HCT116 (cell line): ENCODE results near the gene SFTPA2. TPM values are rescaled to one million over a fixed set of nuclear protein-coding genes. Genes with fewer than 3 reads are reported as not detected.

Source experiments
- ATAC-seq: fragments of 200-7000 bp; cut with Tn5 transposase; 2 replicates; pipeline ENCODE4 v1.9.1; 2020; ENCODE audit warnings: mild to moderate bottlenecking, moderate library complexity
- BruUV-seq: library from RNA; stranded (reverse); fragments of 400-500 nt; replicated peaks from 2 replicates; lab custom pipeline; 2021; lab: Mats Ljungman, UMichigan
- CTCF ChIA-PET: fragments of 300-600 bp; sonication (Branson Sonifier 250); formaldehyde crosslinking; loops from one replicate; lab custom pipeline; 2021; ENCODE audit warnings: antibody characterized with exemption; lab: Charles Lee
- POLR2A ChIA-PET: fragments of 300-600, 350-600 bp; sonication (Branson Sonifier 250); formaldehyde crosslinking; loops from one replicate; lab custom pipeline; 2021; ENCODE audit warnings: antibody characterized with exemption; lab: Charles Lee
- RAD21 ChIA-PET, 2 experiments: fragments of 300-600 bp; sonication (Branson Sonifier 250); formaldehyde crosslinking; loops; one replicate each; lab custom pipeline; 2023; ENCODE audit warnings: low total read pairs in 2 of 2; ENCODE audit not compliant: uncharacterized antibody in 2 of 2, unreplicated experiment in 2 of 2, low non-redundant PET in 1 of 2; lab: Charles Lee
- DNase-seq: peaks from one replicate; pipeline ENCODE4 v3.0.0-alpha.2; 2010; ENCODE audit warnings: low read depth, low spot score
- H2AFZ ChIP-seq: fragments of 200-600 bp; shearing (Covaris generic), sonication (generic); 2 replicates; pipeline ENCODE4 v1.6.1; 2017; ENCODE audit warnings: low read depth, mixed run types, mixed read lengths, antibody characterized with exemption, low read length; ENCODE audit not compliant: poor library complexity, severe bottlenecking
- H3K27ac ChIP-seq: 2 replicates; pipeline ENCODE4 v1.5.1; 2012; ENCODE audit warnings: low read depth, low read length
- H3K27me3 ChIP-seq: fragments of 200-600 bp; sonication (generic); 2 replicates; pipeline ENCODE4 v1.6.1; 2016; ENCODE audit warnings: mixed run types, low read length, mixed read lengths; ENCODE audit not compliant: insufficient read depth
- H3K36me3 ChIP-seq, 2 experiments: fragments of 200-500 bp in 1 of 2; fragments of 200-600 bp in 1 of 2; sonication (Bioruptor generic) in 1 of 2; sonication (generic) in 1 of 2; 2 replicates each; pipeline versions ENCODE4 v1.5.1 to v1.6.1; 2014 to 2016; ENCODE audit warnings: low read length in 2 of 2, inconsistent platforms in 1 of 2, mixed read lengths in 1 of 2, mixed run types in 1 of 2; ENCODE audit not compliant: insufficient read depth in 2 of 2, control insufficient read depth in 1 of 2
- H3K4me1 ChIP-seq, 2 experiments: fragments of 200-600 bp in 1 of 2; sonication (generic) in 1 of 2; 2 replicates each; pipeline versions ENCODE4 v1.5.1 to v1.6.1; 2012 to 2017; ENCODE audit warnings: low read length in 2 of 2, inconsistent platforms in 1 of 2, mild to moderate bottlenecking in 1 of 2, mixed read lengths in 1 of 2, mixed run types in 1 of 2, moderate library complexity in 1 of 2; ENCODE audit not compliant: insufficient read depth in 2 of 2, control insufficient read depth in 1 of 2
- H3K4me2 ChIP-seq: fragments of 200-600 bp; sonication (generic); 2 replicates; pipeline ENCODE4 v1.6.1; 2017; ENCODE audit warnings: mixed run types, low read length, mixed read lengths
- H3K4me3 ChIP-seq, 2 experiments: fragments of 200-600 bp in 1 of 2; sonication (generic) in 1 of 2; replicated peaks in 1 of 2; 2 replicates each; pipeline ENCODE4 v1.5.1; 2011 to 2016; ENCODE audit warnings: low read length in 2 of 2, control low read depth in 1 of 2, low read depth in 1 of 2, mild to moderate bottlenecking in 1 of 2, mixed read lengths in 1 of 2, mixed run types in 1 of 2
- H3K79me2 ChIP-seq: fragments of 200-600 bp; sonication (generic); 2 replicates; pipeline ENCODE4 v1.6.1; 2017; ENCODE audit warnings: mild to moderate bottlenecking, mixed run types, low read length, moderate library complexity, mixed read lengths; ENCODE audit not compliant: insufficient read depth
- H3K9ac ChIP-seq: fragments of 200-600 bp; sonication (generic); 2 replicates; pipeline ENCODE4 v1.6.1; 2016; ENCODE audit warnings: low read length, mixed read lengths
- H3K9me2 ChIP-seq: fragments of 200-600 bp; sonication (generic), shearing (Covaris generic); 2 replicates; pipeline ENCODE4 v1.6.1; 2017; ENCODE audit warnings: mixed run types, mild to moderate bottlenecking, moderate library complexity; ENCODE audit not compliant: insufficient read depth
- H3K9me3 ChIP-seq, 2 experiments: fragments of 200-500 bp in 1 of 2; fragments of 200-600 bp in 1 of 2; sonication (Bioruptor generic) in 1 of 2; sonication (generic) in 1 of 2; 2 replicates each; pipeline ENCODE4 v1.6.1; 2014 to 2017; ENCODE audit warnings: low read length in 2 of 2, mixed read lengths in 2 of 2, inconsistent platforms in 1 of 2, low read depth in 1 of 2, mild to moderate bottlenecking in 1 of 2, mixed run types in 1 of 2, moderate library complexity in 1 of 2; ENCODE audit not compliant: control insufficient read depth in 1 of 2, insufficient read depth in 1 of 2
- H4K20me1 ChIP-seq: fragments of 200-600 bp; sonication (generic), shearing (Covaris generic); 2 replicates; pipeline ENCODE4 v1.6.1; 2017; ENCODE audit warnings: mixed run types, mild to moderate bottlenecking, moderate library complexity; ENCODE audit not compliant: insufficient read depth
- ATF3 ChIP-seq: IDR thresholded peaks from 2 replicates; pipeline ENCODE4 v1.6.1; 2012
- CBX3 ChIP-seq: IDR thresholded peaks from 2 replicates; pipeline ENCODE4 v1.6.1; 2012; ENCODE audit warnings: low read depth
- CEBPB ChIP-seq: IDR thresholded peaks from 2 replicates; pipeline ENCODE4 v1.6.1; 2012; ENCODE audit warnings: low read depth
- CTCF ChIP-seq, 3 experiments: fragments of 200-600 bp in 1 of 3; sonication (generic) in 1 of 3; IDR thresholded peaks in 2 of 3; conservative IDR thresholded peaks in 1 of 3; 2 replicates each; pipeline ENCODE4 v1.5.1; 2012 to 2017; ENCODE audit warnings: low read depth in 2 of 3, low read length in 2 of 3, antibody characterized with exemption in 1 of 3, borderline replicate concordance in 1 of 3, control low read depth in 1 of 3, mild to moderate bottlenecking in 1 of 3, mixed read lengths in 1 of 3, mixed run types in 1 of 3, moderate library complexity in 1 of 3; ENCODE audit not compliant: insufficient read depth in 1 of 3
- ELF1 ChIP-seq: IDR thresholded peaks from 2 replicates; pipeline ENCODE4 v1.6.1; 2012; ENCODE audit warnings: low read depth, borderline replicate concordance
- EZH2 ChIP-seq: fragments of 200-600 bp; sonication (generic); IDR thresholded peaks from 2 replicates; pipeline ENCODE4 v1.6.1; 2017; ENCODE audit warnings: antibody characterized with exemption, mixed run types
- EZH2phosphoT487 ChIP-seq: fragments of 200-600 bp; IDR thresholded peaks from 2 replicates; pipeline ENCODE4 v1.6.1; 2018; ENCODE audit warnings: antibody characterized with exemption, borderline replicate concordance
- FOSL1 ChIP-seq: IDR thresholded peaks from 2 replicates; pipeline ENCODE4 v1.6.1; 2012; ENCODE audit warnings: low read depth
- MAX ChIP-seq: IDR thresholded peaks from 2 replicates; pipeline ENCODE4 v1.6.1; 2012
- POLR2A ChIP-seq: IDR thresholded peaks from 2 replicates; pipeline ENCODE4 v1.7.0; 2011; ENCODE audit warnings: borderline replicate concordance; ENCODE audit not compliant: insufficient read depth, insufficient read length; ENCODE audit errors: extremely low read depth
- POLR2AphosphoS5 ChIP-seq: IDR thresholded peaks from 2 replicates; pipeline ENCODE4 v1.6.1; 2011; ENCODE audit warnings: mild to moderate bottlenecking, low read depth, low read length, moderate library complexity
- RAD21 ChIP-seq: IDR thresholded peaks from 2 replicates; pipeline ENCODE4 v1.6.1; 2012; ENCODE audit warnings: low read depth, mild to moderate bottlenecking
- REST ChIP-seq: IDR thresholded peaks from 2 replicates; pipeline ENCODE4 v1.6.1; 2012; ENCODE audit warnings: low read depth
- SIN3A ChIP-seq: IDR thresholded peaks from 2 replicates; pipeline ENCODE4 v1.6.1; 2012; ENCODE audit warnings: low read depth
- SP1 ChIP-seq: IDR thresholded peaks from 2 replicates; pipeline ENCODE4 v1.6.1; 2012; ENCODE audit warnings: low read depth
- SRF ChIP-seq: IDR thresholded peaks from 2 replicates; pipeline ENCODE4 v1.6.1; 2012; ENCODE audit warnings: low read depth
- TCF7L2 ChIP-seq: IDR thresholded peaks from 2 replicates; pipeline ENCODE4 v1.7.0; 2011; ENCODE audit warnings: borderline replicate concordance, inconsistent platforms; ENCODE audit not compliant: insufficient read depth, insufficient read length; ENCODE audit errors: extremely low read depth
- ZBTB33 ChIP-seq: IDR thresholded peaks from 2 replicates; pipeline ENCODE4 v1.6.1; 2011; ENCODE audit warnings: mild to moderate bottlenecking, low read length, moderate library complexity; ENCODE audit not compliant: insufficient replicate concordance; ENCODE audit errors: extremely low read depth
- ZFX ChIP-seq: fragments of 450-650 bp; IDR thresholded peaks from 2 replicates; pipeline ENCODE4 v1.6.1; 2017
- ZNF274 ChIP-seq: fragments of 200-500 bp; sonication (Bioruptor generic); IDR thresholded peaks from 2 replicates; pipeline ENCODE4 v1.6.1; 2014; ENCODE audit warnings: mild to moderate bottlenecking, low read depth, low read length, inconsistent platforms
- intact Hi-C: fragments of 100-400 bp; cut with micrococcal nuclease; formaldehyde crosslinking; loops from 2 replicates; pipeline ENCODE4 v1.10.0; 2022
- total RNA-seq: library from RNA; stranded (reverse); gene quantifications from one replicate; pipeline ENCODE4 v1.2.1, GENCODE V29; 2021; ENCODE audit not compliant: unreplicated experiment

SFTPA2 gene
- total RNA-seq, 1 experiment from 2014 or later, result 6.9 TPM

GRCh38 chr10:79595510-79595909 lies 35.3 kb upstream of the SFTPA2 start:
- ATAC-seq (no peak), DNase-seq (no peak)
- Histone ChIP-seq H3K9me2 (no peaks in the 10 kb centered on the region), H3K27me3 (no peaks in the 10 kb centered on the region), H3K4me2 (no peak overlapping the region), H3K79me2 (no peaks in the 10 kb centered on the region), H3K9me3 (peaks cover 0 to 7% of the 10 kb centered on the region in 2 experiments; a peak in 2 of 4 replicates), H3K9ac (no peak overlapping the region), H3K27ac (no peak overlapping the region), H3K4me3 (no peak overlapping the region), H4K20me1 (no peaks in the 10 kb centered on the region), H2AFZ (no peak overlapping the region), H3K4me1 (no peaks in the 10 kb centered on the region), H3K36me3 (no peaks in the 10 kb centered on the region)
- intact Hi-C loops, result no loop called here
- ChIA-PET CTCF (no interaction called here), POLR2A (no interaction called here), RAD21 (no interaction called here)
- BruUV-seq, result no TSS peak
- TF ChIP-seq RAD21 (no peak), ATF3 (no peak), SRF (no peak), ZBTB33 (no peak), REST (no peak), POLR2AphosphoS5 (no peak), EZH2 (no peak), SIN3A (no peak), MAX (no peak), CBX3 (no peak), FOSL1 (no peak), SP1 (no peak), CEBPB (no peak), ELF1 (no peak), ZFX (no peak), EZH2phosphoT487 (no peak), TCF7L2 (no peak), CTCF (IDR thresholded peaks at IDR 0.05 in 2 of 3, conservative IDR thresholded peaks at IDR 0.05 in 1 of 3; ENCODE audit: borderline replicate concordance in 1 of 3, insufficient read depth in 1 of 3, low read depth in 2 of 3, low read length in 2 of 3) (no peak), ZNF274 (no peak), POLR2A (no peak)
